Uterus (tissue), 4 donors: ENCODE data around the gene ZNF22. TPM values are rescaled to one million over a fixed set of nuclear protein-coding genes. Genes with fewer than 3 reads are reported as not detected.

ENCODE experiments used
- DNase-seq, 2 donors: peaks; one replicate each; pipeline ENCODE4 v3.0.0-alpha.2; 2019 to 2020
- H3K27ac ChIP-seq, 2 donors: fragments of 200-600 bp; sonication (generic); 1 replicate in 1 of 2; 2 replicates in 1 of 2; pipeline ENCODE4 v1.5.1; 2016 to 2018
- H3K27me3 ChIP-seq, 2 donors: fragments of 200-600 bp; sonication (generic); one replicate each; pipeline ENCODE4 v1.5.1; 2018 to 2019; ENCODE audit warnings: control low read depth in 1 of 2
- H3K36me3 ChIP-seq, 2 donors: fragments of 200-600 bp; sonication (generic); one replicate each; pipeline ENCODE4 v1.5.1; 2019; ENCODE audit warnings: control low read depth in 1 of 2
- H3K4me1 ChIP-seq, 2 donors: fragments of 200-600 bp; sonication (generic); one replicate each; pipeline ENCODE4 v1.5.1; 2018 to 2019; ENCODE audit warnings: control low read depth in 1 of 2
- H3K4me3 ChIP-seq, 2 donors: fragments of 200-600 bp; sonication (generic); 1 replicate in 1 of 2; 2 replicates in 1 of 2; pipeline ENCODE4 v1.5.1; 2018 to 2019; ENCODE audit warnings: mild to moderate bottlenecking in 1 of 2
- H3K9me3 ChIP-seq, 2 donors: fragments of 200-600 bp; sonication (generic); one replicate each; pipeline ENCODE4 v1.5.1; 2019; ENCODE audit warnings: control low read depth in 1 of 2
- POLR2A ChIP-seq, 2 donors: fragments of 450-650 bp; IDR thresholded peaks; one replicate each; pipeline ENCODE4 v1.6.1; 2016; ENCODE audit warnings: antibody characterized with exemption in 2 of 2, mild to moderate bottlenecking in 1 of 2, moderate library complexity in 1 of 2
- intact Hi-C: fragments of 100-400 bp; cut with DNase I; formaldehyde crosslinking; loops from one replicate; pipeline ENCODE4 v1.15.1; 2023; ENCODE audit warnings: low total_unique reads
- total RNA-seq, 4 donors: library from RNA; depleted of rRNA in 3 of 4; stranded (reverse); fragments of >200 nt in 3 of 4; gene quantifications; one replicate each; pipeline versions ENCODE4 v1.1.0 to v1.2.4, GENCODE V29; 2014 to 2023
- TF ChIP-seq, protein P1 (sequence below), 4 experiments: fragments of 200-600 bp in 2 of 4; fragments of 450-650 bp in 2 of 4; sonication (generic) in 2 of 4; IDR thresholded peaks; one replicate each; pipeline ENCODE4 v1.5.1; 2016 to 2019; ENCODE audit warnings: antibody characterized with exemption in 4 of 4, mild to moderate bottlenecking in 2 of 4, moderate library complexity in 1 of 4
- donor health status: DM: yes; HTN: yes; CAD: no.

Gene ZNF22
- total RNA-seq, 4 donors from 2014 or later, result 20.7 to 78.1 (median 34.6) TPM

GRCh38 chr10:44994752-44995530 lies 5.8 kb upstream of the ZNF22 start:
- Histone ChIP-seq H3K27me3 (no peaks in the 10 kb centered on the region), H3K4me1 (peaks cover 12 to 15% of the 10 kb centered on the region in 2 donors), H3K27ac (peak overlapping the region; percentile 92 to 94), H3K9me3 (no peaks in the 10 kb centered on the region), H3K36me3 (no peaks in the 10 kb centered on the region), H3K4me3 (no peak overlapping the region)
- TF ChIP-seq, protein P1, sequence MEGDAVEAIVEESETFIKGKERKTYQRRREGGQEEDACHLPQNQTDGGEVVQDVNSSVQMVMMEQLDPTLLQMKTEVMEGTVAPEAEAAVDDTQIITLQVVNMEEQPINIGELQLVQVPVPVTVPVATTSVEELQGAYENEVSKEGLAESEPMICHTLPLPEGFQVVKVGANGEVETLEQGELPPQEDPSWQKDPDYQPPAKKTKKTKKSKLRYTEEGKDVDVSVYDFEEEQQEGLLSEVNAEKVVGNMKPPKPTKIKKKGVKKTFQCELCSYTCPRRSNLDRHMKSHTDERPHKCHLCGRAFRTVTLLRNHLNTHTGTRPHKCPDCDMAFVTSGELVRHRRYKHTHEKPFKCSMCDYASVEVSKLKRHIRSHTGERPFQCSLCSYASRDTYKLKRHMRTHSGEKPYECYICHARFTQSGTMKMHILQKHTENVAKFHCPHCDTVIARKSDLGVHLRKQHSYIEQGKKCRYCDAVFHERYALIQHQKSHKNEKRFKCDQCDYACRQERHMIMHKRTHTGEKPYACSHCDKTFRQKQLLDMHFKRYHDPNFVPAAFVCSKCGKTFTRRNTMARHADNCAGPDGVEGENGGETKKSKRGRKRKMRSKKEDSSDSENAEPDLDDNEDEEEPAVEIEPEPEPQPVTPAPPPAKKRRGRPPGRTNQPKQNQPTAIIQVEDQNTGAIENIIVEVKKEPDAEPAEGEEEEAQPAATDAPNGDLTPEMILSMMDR (IDR thresholded peaks at IDR 0.05), result no peak
- no peak for TF ChIP-seq POLR2A (IDR thresholded peaks at IDR 0.05)
- peak in 1 of 2 donors; percentile 17 for DNase-seq
- intact Hi-C loops, result no loop called here

GRCh38 chr10:44995581-44995913 lies 5.2 kb upstream of the ZNF22 start:
- Histone ChIP-seq H3K9me3 (no peaks in the 10 kb centered on the region), H3K27me3 (no peaks in the 10 kb centered on the region), H3K4me1 (peaks cover 14 to 16% of the 10 kb centered on the region in 2 donors), H3K36me3 (no peaks in the 10 kb centered on the region), H3K27ac (peak overlapping the region; percentile 92 to 94), H3K4me3 (no peak overlapping the region)
- TF ChIP-seq, protein P1 (IDR thresholded peaks at IDR 0.05), result no peak
- no peak for TF ChIP-seq POLR2A (IDR thresholded peaks at IDR 0.05)
- intact Hi-C loops, result no loop called here
- DNase-seq, result no peak

- H3K4me1 ChIP-seq, result peaks cover 14 to 16% of the 10 kb centered on the region in 2 donors
- H3K9me3 ChIP-seq, result no peaks in the 10 kb centered on the region
- peak; percentile 66 to 84 for DNase-seq
- no peak overlapping the region for H3K4me3 ChIP-seq
- peak overlapping the region; percentile 92 to 94 for H3K27ac ChIP-seq
- intact Hi-C loops, result no loop called here
- no peaks in the 10 kb centered on the region for H3K36me3 ChIP-seq
- no peaks in the 10 kb centered on the region for H3K27me3 ChIP-seq
- TF ChIP-seq, protein P1 (IDR thresholded peaks at IDR 0.05), result no peak
- TF ChIP-seq POLR2A (IDR thresholded peaks at IDR 0.05), result no peak
Observed at GRCh38 chr10:44995914-44996669, 4.6 kb upstream of the ZNF22 start.

GRCh38 chr10:44997105-44997748 lies 3.5 kb upstream of the ZNF22 start:
- Histone ChIP-seq H3K27me3 (no peaks in the 10 kb centered on the region), H3K27ac (peak overlapping the region; percentile 92 to 94), H3K4me3 (no peak overlapping the region), H3K36me3 (no peaks in the 10 kb centered on the region), H3K9me3 (no peaks in the 10 kb centered on the region), H3K4me1 (peaks cover 14 to 16% of the 10 kb centered on the region in 2 donors)
- no peak for TF ChIP-seq POLR2A (IDR thresholded peaks at IDR 0.05)
- TF ChIP-seq, protein P1 (IDR thresholded peaks at IDR 0.05), result no peak
- DNase-seq, result no peak
- intact Hi-C loops, result no loop called here
